ENCODE measurements around the gene LENG9. TPM values are rescaled to one million over a fixed set of nuclear protein-coding genes. Genes with fewer than 3 reads are reported as not detected.
"Not testable (repeated sequence)": the region's sequence is repeated elsewhere in the genome, so short reads cannot be mapped to it uniquely, and the experiment has no call there.

LENG9 gene
- total RNA-seq, 2 donors from 2014 or later: 4.4 to 6.0 TPM

DNA sequence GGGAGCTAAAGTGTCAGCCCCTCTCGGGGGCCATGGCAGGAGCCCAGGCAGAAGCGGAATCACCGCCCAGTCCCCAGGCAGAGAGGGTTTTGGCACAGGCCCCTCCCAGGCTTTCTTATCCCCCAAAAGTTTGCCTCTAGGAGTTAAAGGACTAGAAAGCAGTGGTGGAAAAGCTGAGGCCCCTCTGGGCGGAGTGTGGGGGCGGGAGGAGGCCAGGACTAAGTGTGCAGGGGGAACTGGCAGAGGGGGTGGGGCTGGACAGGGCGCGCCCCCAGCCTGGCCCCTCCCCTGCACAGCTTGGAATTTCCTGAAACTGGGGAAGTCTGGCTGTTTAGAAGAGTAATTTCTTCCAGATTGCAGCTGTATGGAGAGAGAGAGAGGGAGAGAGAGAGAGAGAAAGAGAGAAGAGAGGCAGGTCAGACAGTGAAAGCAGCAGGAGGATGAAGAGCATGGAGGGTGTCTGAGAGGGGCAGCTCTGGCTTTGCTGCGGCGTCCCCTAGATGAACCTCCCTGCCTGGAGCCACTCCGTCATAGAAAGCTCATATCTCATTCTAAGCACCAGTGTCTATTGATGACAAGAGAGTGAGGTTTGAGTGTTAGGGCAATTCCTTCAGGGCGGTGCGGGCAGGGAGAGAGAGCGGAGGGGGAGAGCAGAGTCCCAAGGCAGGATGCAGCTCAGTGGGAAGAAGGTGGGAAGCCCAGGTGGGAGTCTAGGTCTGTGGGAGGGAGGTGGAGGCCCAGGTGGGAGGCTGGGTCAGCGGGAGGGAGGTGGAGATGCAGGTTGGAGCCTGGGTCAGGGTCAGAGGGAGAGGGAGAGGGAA, 9.7 kb upstream of the LENG9 start, which contains the start of gene CDC42EP5:
TSS of gene CDC42EP5 (minus strand) at position 226 of the 821 bp plus-strand sequence. CDS start 7,749 bp downstream, outside the sequence.
- no peak within 1 kb of the TSS for H3K27ac Mint-ChIP-seq
- H3K27me3 Mint-ChIP-seq: peaks cover 40% of the 10 kb centered on the region
- H3K36me3 Mint-ChIP-seq (ENCODE audit: low read depth): no peaks in the 10 kb centered on the region
- no peaks in the 10 kb centered on the region for H3K9me3 ChIP-seq (ENCODE audit: control insufficient read depth, low read length, poor library complexity, severe bottlenecking)
- H3K4me3 Mint-ChIP-seq: peak within 1 kb of the TSS; percentile 65
- ATAC-seq (peak; percentile 27), DNase-seq (no peak)
- H3K4me1 Mint-ChIP-seq: peaks cover 24% of the 10 kb centered on the region

DNA sequence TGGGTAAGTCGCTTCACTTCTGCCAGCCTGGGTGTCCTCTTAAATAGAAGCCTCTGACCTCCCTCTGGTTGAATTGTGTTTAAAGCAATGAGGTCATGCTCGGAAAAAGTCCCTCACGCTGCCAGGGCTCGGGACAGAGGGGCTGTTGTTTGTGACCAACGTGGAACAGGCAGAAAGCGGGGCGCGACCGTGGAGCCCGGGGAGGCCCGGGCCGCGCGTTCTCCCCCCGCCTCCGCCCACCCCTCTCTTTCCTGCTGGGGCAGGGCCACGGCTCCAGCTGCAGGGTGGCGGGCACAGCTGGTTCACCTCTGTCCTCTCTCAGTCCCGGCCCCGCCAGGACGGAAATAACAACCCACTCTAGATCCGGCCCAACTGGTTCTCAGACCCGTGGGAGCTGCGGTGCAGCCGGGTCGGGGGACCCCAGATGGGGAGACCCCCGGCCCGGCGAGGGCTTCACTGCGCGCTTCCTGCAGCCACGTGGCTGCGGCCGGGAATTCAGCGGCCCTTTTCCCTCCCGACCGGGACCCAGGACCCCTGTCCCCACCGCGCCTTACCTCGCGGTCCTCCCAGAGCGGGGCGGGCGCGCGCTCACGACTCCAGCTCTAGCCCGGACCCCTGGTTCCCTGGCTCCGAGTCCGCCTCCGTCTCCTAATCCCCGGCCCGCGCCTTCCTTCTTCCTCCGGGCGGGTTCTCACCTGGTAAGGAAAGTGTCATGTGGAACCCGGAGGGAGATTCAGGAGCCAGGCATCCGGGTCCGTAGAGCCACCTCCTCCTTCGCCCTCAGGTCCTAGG, 7.6 kb upstream of the LENG9 start:
- Mint-ChIP-seq H3K27ac (no peak overlapping the region), H3K27me3 (peaks cover 31% of the 10 kb centered on the region), H3K4me3 (peak overlapping the region; percentile 70)

DNA sequence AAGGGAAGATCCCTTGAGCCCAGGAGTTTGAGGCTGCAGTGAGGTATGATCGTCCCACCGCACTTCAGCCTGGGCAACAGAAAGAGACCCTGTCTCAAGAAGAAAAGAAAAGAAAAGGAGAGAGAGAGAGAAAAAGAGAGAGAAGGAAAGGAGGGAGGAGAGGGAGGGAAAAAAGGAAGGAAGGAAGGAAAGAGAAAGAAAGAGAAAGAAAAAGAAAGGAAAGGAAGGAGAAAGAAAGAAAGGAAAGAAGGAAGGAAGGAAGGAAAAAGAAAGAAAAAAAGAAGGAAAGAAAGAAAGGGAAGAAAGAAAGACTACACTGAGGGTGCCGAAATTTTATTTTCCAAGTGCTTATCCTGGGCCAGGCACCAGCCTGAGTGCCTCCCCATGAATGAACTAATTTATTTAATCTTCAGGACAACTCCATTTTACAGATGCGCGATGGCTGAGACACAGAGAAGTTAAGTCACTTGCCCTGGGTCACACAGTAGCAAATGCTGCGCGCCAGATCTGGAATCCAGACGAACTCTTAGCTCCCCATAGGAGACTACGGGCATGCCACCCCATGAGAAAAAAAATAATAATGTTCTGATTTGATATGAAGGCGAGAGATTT, 6.8 kb upstream of the LENG9 start:
- DNase-seq (no peak), ATAC-seq (no peak)
- H3K27me3 Mint-ChIP-seq: peaks cover 31% of the 10 kb centered on the region
- H3K9me3 ChIP-seq (ENCODE audit: control insufficient read depth, low read length, poor library complexity, severe bottlenecking): no peaks in the 10 kb centered on the region
- peak overlapping the region; percentile 70 for H3K4me3 Mint-ChIP-seq
- peak overlapping the region; percentile 87 for H3K27ac Mint-ChIP-seq
- no peaks in the 10 kb centered on the region for H3K36me3 Mint-ChIP-seq (ENCODE audit: low read depth)
- peaks cover 23% of the 10 kb centered on the region for H3K4me1 Mint-ChIP-seq

More for the DNA sequence above, 7.6 kb upstream of the LENG9 start:
- ATAC-seq: peak; percentile 41
- Mint-ChIP-seq H3K4me1 (peaks cover 22% of the 10 kb centered on the region), H3K36me3 (ENCODE audit: low read depth) (no peaks in the 10 kb centered on the region)
- DNase-seq: no peak
- no peaks in the 10 kb centered on the region for H3K9me3 ChIP-seq (ENCODE audit: control insufficient read depth, low read length, poor library complexity, severe bottlenecking)

DNA sequence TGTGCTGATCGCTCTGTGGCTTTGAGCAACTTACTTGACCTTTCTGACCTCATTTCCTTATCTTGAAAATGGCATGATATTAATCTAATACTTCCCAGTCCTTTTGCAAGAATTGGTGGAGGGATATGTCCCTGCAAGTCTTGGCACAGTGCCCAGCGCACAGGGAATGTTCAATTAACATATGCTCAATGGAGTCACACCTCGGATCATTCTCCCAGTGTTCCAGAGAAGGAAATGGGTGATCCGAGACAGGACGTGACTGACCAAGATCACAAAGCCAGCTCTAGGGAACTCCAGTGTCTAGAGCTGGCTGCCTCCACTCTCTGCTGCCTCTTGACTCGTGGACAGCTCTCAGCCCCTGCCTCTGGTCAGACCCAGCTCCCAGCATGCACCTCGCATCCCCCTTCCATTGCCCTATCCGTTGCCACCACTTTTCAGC, 5.9 kb upstream of the LENG9 start:
- no peak overlapping the region for H3K4me3 Mint-ChIP-seq
- no peaks in the 10 kb centered on the region for H3K36me3 Mint-ChIP-seq (ENCODE audit: low read depth)
- peak overlapping the region; percentile 87 for H3K27ac Mint-ChIP-seq
- H3K4me1 Mint-ChIP-seq: peaks cover 23% of the 10 kb centered on the region
- no peak for DNase-seq
- no peaks in the 10 kb centered on the region for H3K9me3 ChIP-seq (ENCODE audit: control insufficient read depth, low read length, poor library complexity, severe bottlenecking)
- peaks cover 31% of the 10 kb centered on the region for H3K27me3 Mint-ChIP-seq
- ATAC-seq: no peak

DNA sequence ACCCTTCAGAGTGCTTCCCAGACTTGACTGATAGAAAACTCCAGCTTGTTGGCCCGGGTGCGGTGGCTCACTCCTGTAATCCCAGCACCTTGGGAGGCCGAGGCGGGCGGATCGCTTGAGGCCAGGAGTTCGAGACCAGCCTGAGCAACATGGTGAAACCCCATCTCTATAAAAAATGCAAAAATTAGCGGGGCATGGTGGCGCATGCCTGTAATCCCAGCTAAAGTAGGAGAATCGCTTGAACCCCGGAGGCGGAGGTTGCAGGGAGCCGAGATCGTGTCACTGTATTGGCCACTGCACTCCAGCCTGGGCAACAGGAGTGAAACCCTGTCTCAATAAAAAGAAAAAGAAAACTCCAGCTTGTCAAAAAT, 2.5 kb upstream of the LENG9 start:
- peaks cover 35% of the 10 kb centered on the region for H3K4me1 Mint-ChIP-seq
- peak overlapping the region; percentile 76 for H3K27ac Mint-ChIP-seq

DNA sequence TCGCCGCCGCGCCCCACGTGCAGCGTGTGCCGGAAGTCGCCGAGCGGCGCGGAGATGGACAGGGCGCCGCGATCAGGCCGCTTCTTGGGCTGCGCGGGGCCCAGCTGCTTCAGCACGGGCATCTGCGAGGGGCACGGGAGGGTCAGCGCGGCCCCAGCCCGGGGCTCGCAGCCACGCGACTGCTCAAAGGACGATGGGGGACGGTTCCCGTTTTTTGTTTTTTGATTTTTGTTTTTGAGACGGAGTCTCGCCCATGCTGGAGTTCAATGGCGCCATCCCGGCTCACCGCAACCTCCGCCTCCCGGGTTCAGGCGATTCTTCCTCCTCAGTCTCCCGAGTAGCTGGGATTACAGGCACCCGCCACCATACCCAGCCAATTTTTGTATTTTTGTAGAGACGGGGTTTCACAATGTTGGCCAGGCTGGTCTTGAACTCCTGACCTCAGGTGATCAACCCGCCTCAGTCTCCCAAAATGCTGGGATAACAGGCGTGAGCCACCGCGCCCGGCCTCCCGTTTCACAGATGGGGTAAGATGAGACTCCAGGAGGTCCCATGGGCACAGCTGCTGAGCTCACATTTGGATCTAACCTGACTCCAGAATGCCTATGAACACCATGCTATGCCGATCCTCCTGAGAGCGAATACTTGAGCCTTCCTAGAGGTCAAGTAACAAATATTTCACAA, 2.0 kb upstream of the LENG9 start:
- DNase-seq: no peak
- Mint-ChIP-seq H3K4me3 (peak overlapping the region; percentile 82), H3K27me3 (peaks cover 18% of the 10 kb centered on the region), H3K36me3 (ENCODE audit: low read depth) (no peaks in the 10 kb centered on the region), H3K4me1 (peaks cover 31% of the 10 kb centered on the region), H3K27ac (peak overlapping the region; percentile 76)
- ATAC-seq: no peak
- H3K9me3 ChIP-seq (ENCODE audit: control insufficient read depth, low read length, poor library complexity, severe bottlenecking): no peaks in the 10 kb centered on the region

More for the DNA sequence above, 2.5 kb upstream of the LENG9 start:
- H3K36me3 Mint-ChIP-seq (ENCODE audit: low read depth); H3K9me3 ChIP-seq (ENCODE audit: control insufficient read depth, low read length, poor library complexity, severe bottlenecking); ATAC-seq; DNase-seq: not testable (repeated sequence)
- Mint-ChIP-seq H3K4me3 (peak overlapping the region; percentile 82), H3K27me3 (peaks cover 21% of the 10 kb centered on the region)

DNA sequence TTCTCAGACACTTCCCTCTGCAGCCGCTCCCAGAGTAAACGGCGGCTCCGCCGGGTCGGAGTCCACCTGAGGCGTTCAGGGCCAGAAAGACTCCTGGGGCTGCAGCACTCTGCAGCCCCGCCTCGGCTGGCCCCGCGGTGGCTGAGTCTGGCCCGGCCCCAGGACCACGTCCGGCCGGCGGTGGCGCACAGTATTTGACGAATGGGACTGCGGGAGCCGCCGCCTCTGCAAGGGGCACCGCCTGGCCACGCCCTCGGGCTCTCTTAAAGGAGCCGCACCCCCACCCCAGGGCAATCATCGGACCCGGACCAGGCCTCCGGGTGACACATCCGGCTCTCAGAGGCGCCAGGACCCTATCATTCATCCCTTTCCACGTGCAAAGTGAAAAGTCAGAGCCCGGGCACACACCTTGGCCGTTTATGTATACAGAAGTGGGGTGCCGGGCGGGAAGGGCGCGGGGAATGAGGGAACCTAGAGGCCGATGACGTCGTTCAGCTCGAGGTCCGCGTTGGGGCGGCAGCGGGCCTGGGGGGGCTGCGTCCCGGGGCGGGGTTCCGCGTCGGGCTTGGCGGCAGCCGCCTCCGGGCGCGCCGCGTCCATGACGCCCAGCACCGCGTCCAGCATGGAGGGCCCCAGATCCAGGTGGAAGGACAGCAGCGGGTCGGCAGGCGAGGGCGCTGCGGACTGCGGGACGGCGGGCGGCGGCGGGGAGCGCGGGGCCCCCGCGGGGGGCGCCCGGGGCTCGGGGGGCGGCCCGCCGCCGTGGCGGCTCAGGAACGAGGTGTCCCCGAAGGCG, 1.2 kb upstream of the LENG9 start:
- Mint-ChIP-seq H3K4me1 (peaks cover 24% of the 10 kb centered on the region), H3K27ac (peak overlapping the region; percentile 82), H3K27me3 (peaks cover 10% of the 10 kb centered on the region), H3K4me3 (peak overlapping the region; percentile 78), H3K36me3 (ENCODE audit: low read depth) (no peaks in the 10 kb centered on the region)
- DNase-seq: peak in 2 of 3 donors; percentile 56 to 61
- H3K9me3 ChIP-seq (ENCODE audit: control insufficient read depth, low read length, poor library complexity, severe bottlenecking): no peaks in the 10 kb centered on the region
- ATAC-seq: peak; percentile 20

DNA sequence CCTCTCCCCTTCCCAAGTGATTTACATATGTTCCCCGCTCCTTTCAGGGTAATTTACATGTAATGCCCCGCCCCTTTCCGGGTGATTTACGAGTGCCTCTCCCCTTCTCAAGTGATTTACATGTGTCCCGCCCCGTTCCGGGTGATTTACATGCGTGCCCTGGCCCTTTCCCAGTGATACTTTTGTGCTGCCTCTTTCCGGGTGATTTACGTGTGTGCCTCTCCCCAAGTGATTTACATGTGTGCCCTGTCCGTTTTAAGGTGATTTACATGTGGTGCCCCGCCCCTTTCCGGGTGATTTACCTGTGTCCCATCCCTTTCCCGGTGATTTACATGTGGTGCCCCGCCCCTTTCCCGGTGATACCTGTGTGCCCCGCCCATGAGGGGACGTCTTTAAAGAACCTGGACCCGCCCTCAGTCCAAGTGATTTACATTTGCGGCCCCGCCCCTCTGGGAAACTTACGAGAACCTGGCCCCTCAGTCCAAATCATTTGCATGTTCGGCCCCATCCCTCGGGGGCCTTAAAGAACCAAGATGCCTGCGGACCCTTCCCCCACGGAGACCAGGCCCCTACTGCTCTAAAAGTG, 559 bp upstream of the LENG9 start:
- H3K9me3 ChIP-seq (ENCODE audit: control insufficient read depth, low read length, poor library complexity, severe bottlenecking): no peaks in the 10 kb centered on the region
- ATAC-seq (peak; percentile 64), DNase-seq (peak; percentile 70 to 80 (median 75))
- Mint-ChIP-seq H3K27me3 (peaks cover 4% of the 10 kb centered on the region), H3K4me1 (peaks cover 27% of the 10 kb centered on the region), H3K27ac (peak overlapping the region; percentile 82), H3K4me3 (peak overlapping the region; percentile 78), H3K36me3 (ENCODE audit: low read depth) (peaks cover 3% of the 10 kb centered on the region)

DNA sequence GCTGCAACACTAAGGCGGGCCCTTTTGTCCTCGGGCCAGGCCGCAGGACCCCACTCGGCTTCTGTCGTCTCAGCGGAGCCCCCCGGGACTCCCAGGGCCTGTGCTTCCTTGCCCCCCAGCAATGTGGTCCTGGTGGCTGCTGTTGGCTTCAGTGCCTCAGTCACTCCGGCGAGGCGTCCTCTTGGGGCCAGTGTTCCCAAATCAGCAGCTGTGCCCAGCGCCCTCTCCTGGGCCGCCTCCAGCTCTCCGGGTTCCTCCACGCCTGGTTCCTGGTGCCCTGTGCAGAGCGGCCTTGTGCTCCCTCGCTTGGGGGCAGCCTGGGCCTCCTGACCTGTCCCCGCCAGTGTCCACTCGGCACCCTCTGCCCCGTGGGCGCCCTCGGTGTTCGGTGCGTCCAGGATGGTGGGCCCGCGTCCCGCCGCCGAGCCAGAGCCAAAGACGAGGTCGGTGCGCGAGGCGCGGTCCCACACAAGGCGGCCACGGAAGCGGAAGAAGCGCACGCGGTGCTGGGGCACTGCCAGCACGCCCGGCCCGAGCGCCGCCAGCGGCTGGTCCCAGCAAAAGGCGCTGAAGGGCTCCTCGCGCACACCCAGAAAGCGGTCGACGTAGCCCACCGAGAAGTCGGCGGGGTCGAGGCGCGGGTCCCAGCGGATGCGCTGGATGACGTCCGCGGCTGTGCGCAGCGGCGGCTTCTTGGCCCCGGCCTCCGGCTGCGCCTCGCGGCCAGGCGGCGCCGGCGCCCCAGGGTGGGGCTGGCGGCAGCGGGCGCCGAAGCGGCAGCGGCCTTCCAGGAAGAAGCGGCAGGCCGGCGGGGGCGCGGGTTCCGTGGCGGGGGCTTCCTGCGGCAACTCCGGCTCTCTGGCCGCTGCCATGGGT, 685 bp downstream of the LENG9 start:
- DNase-seq: peak; percentile 51 to 62 (median 54)
- peak overlapping the region; percentile 82 for H3K4me3 Mint-ChIP-seq
- H3K27ac Mint-ChIP-seq: peak overlapping the region; percentile 92
- peaks cover 10% of the 10 kb centered on the region for H3K36me3 Mint-ChIP-seq (ENCODE audit: low read depth)
- ATAC-seq: peak; percentile 40
- no peaks in the 10 kb centered on the region for H3K27me3 Mint-ChIP-seq
- peaks cover 38% of the 10 kb centered on the region for H3K4me1 Mint-ChIP-seq
- no peaks in the 10 kb centered on the region for H3K9me3 ChIP-seq (ENCODE audit: control insufficient read depth, low read length, poor library complexity, severe bottlenecking)

DNA sequence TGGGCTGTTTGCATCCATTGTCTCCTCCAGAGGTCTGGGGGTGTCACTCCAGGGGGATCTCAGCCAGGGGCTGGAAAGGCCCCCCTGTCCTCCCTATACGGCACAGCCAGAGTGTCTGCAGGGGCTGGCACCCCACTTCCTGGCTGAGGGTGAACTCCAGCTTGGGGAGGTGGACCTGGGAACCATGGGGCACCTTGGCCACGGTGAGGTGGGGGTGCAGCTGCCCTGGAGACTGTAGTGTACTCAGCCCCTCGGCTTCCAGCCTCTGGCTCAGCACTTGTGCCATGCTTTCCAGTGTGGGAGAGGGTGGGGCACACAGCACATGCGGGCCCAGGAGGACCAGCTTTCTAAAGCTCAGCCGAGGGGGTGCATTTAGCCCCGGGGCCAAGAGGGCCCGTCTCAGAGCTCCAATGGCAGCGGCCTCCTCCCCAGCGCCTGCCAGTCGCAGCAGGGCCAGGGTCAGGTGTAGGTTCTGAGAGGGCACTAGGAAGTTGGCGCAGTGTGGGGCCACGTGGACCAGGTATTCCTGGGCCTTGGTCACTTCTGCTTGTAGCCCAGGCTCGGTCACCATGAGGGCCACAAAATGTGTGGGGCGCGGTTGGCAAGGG, 1.4 kb downstream of the LENG9 start:
- H3K27ac Mint-ChIP-seq: peak overlapping the region; percentile 92
- peak overlapping the region; percentile 82 for H3K4me3 Mint-ChIP-seq
- no peak for DNase-seq
- peaks cover 10% of the 10 kb centered on the region for H3K36me3 Mint-ChIP-seq (ENCODE audit: low read depth)
- no peaks in the 10 kb centered on the region for H3K27me3 Mint-ChIP-seq
- no peak for ATAC-seq
- H3K4me1 Mint-ChIP-seq: peaks cover 38% of the 10 kb centered on the region
- no peaks in the 10 kb centered on the region for H3K9me3 ChIP-seq (ENCODE audit: control insufficient read depth, low read length, poor library complexity, severe bottlenecking)

DNA sequence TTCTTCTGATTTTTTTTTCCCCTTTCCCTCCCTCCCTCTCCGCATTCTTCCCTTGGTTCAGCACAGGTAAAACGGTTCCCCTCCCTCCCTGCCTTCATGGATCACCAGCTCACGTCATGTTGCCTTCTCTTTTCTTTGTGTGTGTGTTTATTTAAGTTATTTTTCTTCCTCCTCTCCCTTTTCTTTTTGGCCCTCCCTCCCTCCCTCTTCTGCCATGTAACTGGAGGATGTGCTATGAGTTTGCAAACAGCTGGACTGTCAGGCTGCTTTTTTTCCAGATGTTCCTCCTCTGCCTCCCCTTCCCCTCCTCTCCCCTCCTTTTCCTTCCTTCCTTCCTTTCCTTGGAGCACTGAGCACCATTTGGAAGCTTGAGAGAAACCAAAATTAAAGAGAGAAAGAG, 2.0 kb downstream of the LENG9 start:
- peak overlapping the region; percentile 72 for H3K4me3 Mint-ChIP-seq
- no peaks in the 10 kb centered on the region for H3K9me3 ChIP-seq (ENCODE audit: control insufficient read depth, low read length, poor library complexity, severe bottlenecking)
- DNase-seq: no peak
- peak overlapping the region; percentile 92 for H3K27ac Mint-ChIP-seq
- H3K36me3 Mint-ChIP-seq (ENCODE audit: low read depth): peaks cover 10% of the 10 kb centered on the region
- peaks cover 38% of the 10 kb centered on the region for H3K4me1 Mint-ChIP-seq
- no peak for ATAC-seq
- H3K27me3 Mint-ChIP-seq: no peaks in the 10 kb centered on the region

Measured in T-helper 17 cell (primary cell).